Measurements from ENCODE around the gene ACIN1. TPM values are rescaled to one million over a fixed set of nuclear protein-coding genes. Genes with fewer than 3 reads are reported as not detected.
A peak's percentile ranks its signal among the peaks of the same experiment; 100 is the strongest.

The ACIN1 gene
- total and polyA plus RNA-seq, 2 of the 13 experiments (the other 11 are each of a cell fraction or from before 2014, with no cell fraction given), result 165 to 183 TPM

DNA sequence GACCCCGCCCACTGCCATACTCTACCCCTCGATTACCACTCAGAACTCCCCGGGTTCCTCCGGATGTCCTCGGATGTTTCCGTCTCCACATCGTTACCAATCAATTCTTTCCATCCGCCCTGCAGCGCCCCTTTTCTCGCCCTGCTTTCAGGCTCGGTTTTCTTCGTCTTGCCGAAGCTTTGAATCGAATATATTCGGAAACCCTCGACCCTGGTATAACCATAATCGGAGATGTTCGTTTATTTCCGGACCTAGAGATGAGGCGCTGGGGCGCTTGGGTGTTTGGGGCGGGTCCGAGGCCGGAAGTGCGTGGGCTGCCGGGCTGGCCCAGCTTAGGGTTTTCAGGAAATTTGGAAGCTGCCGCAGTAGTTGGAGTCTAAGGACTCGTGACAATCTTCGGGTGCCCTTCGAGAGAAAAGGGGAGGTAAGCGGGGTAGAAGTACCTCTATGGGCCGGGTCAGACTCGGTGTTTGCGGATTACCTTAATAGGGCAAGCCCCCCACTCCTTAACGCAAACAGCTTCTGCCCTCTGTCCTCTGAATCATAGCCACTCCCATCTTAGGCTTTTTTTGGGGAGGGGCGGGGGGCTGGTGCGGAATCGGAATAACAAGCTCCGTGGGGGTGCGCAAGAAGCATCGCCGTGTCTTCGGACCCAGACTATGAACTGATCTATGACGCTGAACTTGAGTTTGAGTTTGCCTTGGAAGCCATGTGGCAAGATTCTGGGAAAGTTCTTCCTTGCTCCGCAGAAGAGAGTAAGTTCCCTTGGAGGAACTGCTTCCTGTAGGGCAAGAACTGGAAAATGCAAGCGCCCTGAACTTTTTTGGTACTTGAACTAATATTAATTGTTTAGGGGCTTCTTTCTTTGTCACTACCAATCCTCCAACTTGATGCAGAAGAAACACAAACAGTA, 516 bp upstream of the ACIN1 start, which contains the start of gene C14orf119 (continued):
- TF ChIP-seq ZNF574 (CRISPR knock-in tag; IDR thresholded peaks at IDR 0.05), result peak; percentile 57; the same call in 1 of the 2 replicates
- TF ChIP-seq SATB2 (CRISPR knock-in tag; IDR thresholded peaks at IDR 0.05), result no peak
- peak in 1 of 2 experiments; percentile 55; a peak in 2 of 4 replicates for TF ChIP-seq POLR2A (IDR thresholded peaks at IDR 0.05; ENCODE audit: insufficient read depth in 1 of 2, low read depth in 2 of 2, low read length in 2 of 2)
- TF ChIP-seq HNF1B (CRISPR knock-in tag; IDR thresholded peaks at IDR 0.05), result peak; percentile 72
- peak; percentile 94 for TF ChIP-seq SAP130 (CRISPR knock-in tag; IDR thresholded peaks at IDR 0.05; ENCODE audit: low read depth)
- TF ChIP-seq ZNF580 (CRISPR knock-in tag; IDR thresholded peaks at IDR 0.05; ENCODE audit: borderline replicate concordance, low read depth), result peak; percentile 65; the same call in 1 of the 2 replicates
- TF ChIP-seq ZNF335 (CRISPR knock-in tag; IDR thresholded peaks at IDR 0.05), result 0 out of 2 replicates have a peak, but pooled peaks have one; percentile 66
- TF ChIP-seq PTBP1 (IDR thresholded peaks at IDR 0.05; ENCODE audit: low read depth, low read length, poor library complexity, severe bottlenecking), result peak; percentile 6
- no peak; the same call in 1 of the 2 replicates for TF ChIP-seq ISL2 (CRISPR knock-in tag; IDR thresholded peaks at IDR 0.05)
- peak; percentile 18 for TF ChIP-seq HNRNPLL (IDR thresholded peaks at IDR 0.05; ENCODE audit: low read depth, low read length, poor library complexity, severe bottlenecking)
- TF ChIP-seq YEATS2 (CRISPR knock-in tag; IDR thresholded peaks at IDR 0.05; ENCODE audit: borderline replicate concordance), result peak; percentile 98
- TF ChIP-seq, protein P1, sequence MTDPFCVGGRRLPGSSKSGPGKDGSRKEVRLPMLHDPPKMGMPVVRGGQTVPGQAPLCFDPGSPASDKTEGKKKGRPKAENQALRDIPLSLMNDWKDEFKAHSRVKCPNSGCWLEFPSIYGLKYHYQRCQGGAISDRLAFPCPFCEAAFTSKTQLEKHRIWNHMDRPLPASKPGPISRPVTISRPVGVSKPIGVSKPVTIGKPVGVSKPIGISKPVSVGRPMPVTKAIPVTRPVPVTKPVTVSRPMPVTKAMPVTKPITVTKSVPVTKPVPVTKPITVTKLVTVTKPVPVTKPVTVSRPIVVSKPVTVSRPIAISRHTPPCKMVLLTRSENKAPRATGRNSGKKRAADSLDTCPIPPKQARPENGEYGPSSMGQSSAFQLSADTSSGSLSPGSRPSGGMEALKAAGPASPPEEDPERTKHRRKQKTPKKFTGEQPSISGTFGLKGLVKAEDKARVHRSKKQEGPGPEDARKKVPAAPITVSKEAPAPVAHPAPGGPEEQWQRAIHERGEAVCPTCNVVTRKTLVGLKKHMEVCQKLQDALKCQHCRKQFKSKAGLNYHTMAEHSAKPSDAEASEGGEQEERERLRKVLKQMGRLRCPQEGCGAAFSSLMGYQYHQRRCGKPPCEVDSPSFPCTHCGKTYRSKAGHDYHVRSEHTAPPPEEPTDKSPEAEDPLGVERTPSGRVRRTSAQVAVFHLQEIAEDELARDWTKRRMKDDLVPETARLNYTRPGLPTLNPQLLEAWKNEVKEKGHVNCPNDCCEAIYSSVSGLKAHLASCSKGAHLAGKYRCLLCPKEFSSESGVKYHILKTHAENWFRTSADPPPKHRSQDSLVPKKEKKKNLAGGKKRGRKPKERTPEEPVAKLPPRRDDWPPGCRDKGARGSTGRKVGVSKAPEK (CRISPR knock-in tag; IDR thresholded peaks at IDR 0.05; ENCODE audit: borderline replicate concordance), result 0 out of 2 replicates have a peak, but pooled peaks have one; percentile 28
- no peak; the same call in 1 of the 2 replicates for TF ChIP-seq DR1 (CRISPR knock-in tag; IDR thresholded peaks at IDR 0.05)
- TF ChIP-seq ZNF136 (CRISPR knock-in tag; IDR thresholded peaks at IDR 0.05; ENCODE audit: low read depth), result peak; percentile 67; the same call in 1 of the 2 replicates

Data from HepG2 (cell line).